Fibroblast of villous mesenchyme (primary cell): ENCODE data around the gene COP1. TPM values are rescaled to one million over a fixed set of nuclear protein-coding genes. Genes with fewer than 3 reads are reported as not detected.

Experiments used
- DNase-seq: peaks from one replicate; pipeline ENCODE4 v3.0.0-alpha.2; 2010; ENCODE audit warnings: low read depth
- H3K4me3 ChIP-seq: 2 replicates; pipeline ENCODE4 v1.5.1; 2011; ENCODE audit warnings: low read depth, mild to moderate bottlenecking, low read length
- CTCF ChIP-seq: IDR thresholded peaks from 2 replicates; pipeline ENCODE4 v1.5.1; 2012; ENCODE audit warnings: low read depth, mild to moderate bottlenecking, low read length; ENCODE audit not compliant: insufficient read depth
- total RNA-seq: library from RNA; depleted of rRNA; stranded (reverse); fragments of >200 nt; gene quantifications from 2 replicates; pipeline ENCODE4 v1.2.3, GENCODE V29; 2012

Gene COP1
- total RNA-seq, 1 donor = 66.9 TPM

- DNase-seq = no peak
- no peak overlapping the region for H3K4me3 ChIP-seq
- TF ChIP-seq CTCF = no peak
Measured at GRCh38 chr1:175935166-175935565, 271.9 kb downstream of the COP1 start.

- DNase-seq = peak; percentile 85
- TF ChIP-seq CTCF = peak; percentile 27
- H3K4me3 ChIP-seq = no peak overlapping the region
Measured at GRCh38 chr1:175933801-175934200, 273.3 kb downstream of the COP1 start.

GRCh38 chr1:175927944-175928343, 279.1 kb downstream of the COP1 start:
- no peak for DNase-seq
- TF ChIP-seq CTCF = no peak
- H3K4me3 ChIP-seq = no peak overlapping the region

GRCh38 chr1:175922254-175922881, 284.7 kb downstream of the COP1 start:
- H3K4me3 ChIP-seq = no peak overlapping the region
- TF ChIP-seq CTCF = no peak
- DNase-seq = no peak

- DNase-seq = peak; percentile 61
- H3K4me3 ChIP-seq = no peak overlapping the region
- no peak for TF ChIP-seq CTCF
Measured at GRCh38 chr1:175920381-175920780, 286.7 kb downstream of the COP1 start.

GRCh38 chr1:175919001-175919400, 288.1 kb downstream of the COP1 start:
- no peak overlapping the region for H3K4me3 ChIP-seq
- no peak for DNase-seq
- TF ChIP-seq CTCF = no peak

GRCh38 chr1:175918364-175918801, 288.7 kb downstream of the COP1 start:
- no peak for TF ChIP-seq CTCF
- H3K4me3 ChIP-seq = no peak overlapping the region
- peak; percentile 63 for DNase-seq
